H1 (cell line): ENCODE data around the gene RPL39L.

Experiments
- CHD1 ChIP-seq: IDR thresholded peaks from 2 replicates; pipeline ENCODE4 v1.6.1; 2012; ENCODE audit warnings: low read depth, low read length, improper control_type of control experiment
- EGR1 ChIP-seq: IDR thresholded peaks from 2 replicates; pipeline ENCODE4 v1.6.1; 2011; ENCODE audit warnings: low read depth, low read length, borderline replicate concordance
- EP300 ChIP-seq, 2 experiments: IDR thresholded peaks; 1 replicate in 1 of 2; 2 replicates in 1 of 2; pipeline ENCODE4 v1.6.1; 2011 to 2012; ENCODE audit warnings: low read depth in 2 of 2, low read length in 2 of 2, mild to moderate bottlenecking in 2 of 2, borderline replicate concordance in 1 of 2, inconsistent platforms in 1 of 2, moderate library complexity in 1 of 2
- EZH2 ChIP-seq: fragments of 200-600 bp; sonication (generic); IDR thresholded peaks from 2 replicates; pipeline ENCODE4 v1.7.1; 2012; ENCODE audit warnings: low read depth, mild to moderate bottlenecking, moderate library complexity, low read length, inconsistent platforms; ENCODE audit not compliant: severe bottlenecking
- GABPA ChIP-seq: IDR thresholded peaks from 2 replicates; pipeline ENCODE4 v1.6.1; 2011; ENCODE audit warnings: mild to moderate bottlenecking, low read length, moderate library complexity, borderline replicate concordance; ENCODE audit not compliant: insufficient read depth
- JUN ChIP-seq: IDR thresholded peaks from 2 replicates; pipeline ENCODE4 v1.6.1; 2011; ENCODE audit warnings: low read depth, mild to moderate bottlenecking, improper control_type of control experiment, low read length
- JUND ChIP-seq: IDR thresholded peaks from 2 replicates; pipeline ENCODE4 v1.6.1; 2011; ENCODE audit warnings: mild to moderate bottlenecking, improper control_type of control experiment, low read length
- MAFK ChIP-seq: IDR thresholded peaks from 2 replicates; pipeline ENCODE4 v1.6.1; 2012; ENCODE audit warnings: low read depth, mild to moderate bottlenecking, improper control_type of control experiment, low read length
- POLR2A ChIP-seq, 2 experiments: IDR thresholded peaks; 1 replicate in 1 of 2; 2 replicates in 1 of 2; pipeline ENCODE4 v1.6.1; 2011; ENCODE audit warnings: low read depth in 2 of 2, low read length in 2 of 2, mild to moderate bottlenecking in 2 of 2; ENCODE audit errors: control extremely low read depth in 1 of 2
- POLR2AphosphoS5 ChIP-seq: IDR thresholded peaks from 2 replicates; pipeline ENCODE4 v1.6.1; 2011; ENCODE audit warnings: low read depth, low read length
- TF ChIP-seq, protein P1 (sequence below), 3 experiments: IDR thresholded peaks; 1 replicate in 2 of 3; 2 replicates in 1 of 3; pipeline versions ENCODE4 v1.5.1 to v1.6.1; 2011; ENCODE audit warnings: low read length in 3 of 3, mild to moderate bottlenecking in 3 of 3, inconsistent platforms in 2 of 3, low read depth in 1 of 3, moderate library complexity in 1 of 3; ENCODE audit not compliant: insufficient read depth in 1 of 3; ENCODE audit errors: control extremely low read depth in 1 of 3

- TF ChIP-seq CHD1 (no peak), JUN (no peak), POLR2A (IDR thresholded peaks at IDR 0.05; ENCODE audit: control extremely low read depth in 1 of 2, low read depth in 2 of 2, low read length in 2 of 2) (no peak), GABPA (no peak), MAFK (no peak), EGR1 (no peak), EP300 (IDR thresholded peaks at IDR 0.05; ENCODE audit: borderline replicate concordance in 1 of 2, low read depth in 2 of 2, low read length in 2 of 2) (no peak), EZH2 (no peak), POLR2AphosphoS5 (no peak), JUND (no peak)
- TF ChIP-seq, protein P1, sequence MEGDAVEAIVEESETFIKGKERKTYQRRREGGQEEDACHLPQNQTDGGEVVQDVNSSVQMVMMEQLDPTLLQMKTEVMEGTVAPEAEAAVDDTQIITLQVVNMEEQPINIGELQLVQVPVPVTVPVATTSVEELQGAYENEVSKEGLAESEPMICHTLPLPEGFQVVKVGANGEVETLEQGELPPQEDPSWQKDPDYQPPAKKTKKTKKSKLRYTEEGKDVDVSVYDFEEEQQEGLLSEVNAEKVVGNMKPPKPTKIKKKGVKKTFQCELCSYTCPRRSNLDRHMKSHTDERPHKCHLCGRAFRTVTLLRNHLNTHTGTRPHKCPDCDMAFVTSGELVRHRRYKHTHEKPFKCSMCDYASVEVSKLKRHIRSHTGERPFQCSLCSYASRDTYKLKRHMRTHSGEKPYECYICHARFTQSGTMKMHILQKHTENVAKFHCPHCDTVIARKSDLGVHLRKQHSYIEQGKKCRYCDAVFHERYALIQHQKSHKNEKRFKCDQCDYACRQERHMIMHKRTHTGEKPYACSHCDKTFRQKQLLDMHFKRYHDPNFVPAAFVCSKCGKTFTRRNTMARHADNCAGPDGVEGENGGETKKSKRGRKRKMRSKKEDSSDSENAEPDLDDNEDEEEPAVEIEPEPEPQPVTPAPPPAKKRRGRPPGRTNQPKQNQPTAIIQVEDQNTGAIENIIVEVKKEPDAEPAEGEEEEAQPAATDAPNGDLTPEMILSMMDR (IDR thresholded peaks at IDR 0.05; ENCODE audit: control extremely low read depth in 1 of 3, insufficient read depth in 1 of 3, low read depth in 1 of 3, low read length in 3 of 3): no peak
These were observed 37.1 kb downstream of the RPL39L start for GRCh38 chr3:187102073-187102634.
